NCI-H1930 (cell line): Measurements from ENCODE around the gene SLC2A14.
"Not testable (repeated sequence)": the region's sequence is repeated elsewhere in the genome, so short reads cannot be mapped to it uniquely, and the experiment has no call there.

Experiments
- DNase-seq, 2 experiments: peaks; one replicate each; lab custom pipeline; 2025; lab: John Stamatoyannopoulos, UW

Gene SLC2A14

GRCh38 chr12:7869137-7869536 lies 3.6 kb downstream of the SLC2A14 start:
- no peak for DNase-seq

- DNase-seq = no peak
Observed at GRCh38 chr12:7868391-7868790, 4.3 kb downstream of the SLC2A14 start.

GRCh38 chr12:7864601-7865150 lies 8.0 kb downstream of the SLC2A14 start:
- DNase-seq = no peak

GRCh38 chr12:7862814-7863348 lies 9.8 kb downstream of the SLC2A14 start:
- DNase-seq = not testable (repeated sequence)

GRCh38 chr12:7862301-7862700 lies 10.4 kb downstream of the SLC2A14 start:
- DNase-seq = not testable (repeated sequence)

GRCh38 chr12:7859552-7859951 lies 13.2 kb downstream of the SLC2A14 start:
- DNase-seq = no peak

- DNase-seq = no peak
Observed at GRCh38 chr12:7857971-7858370, 14.7 kb downstream of the SLC2A14 start.

GRCh38 chr12:7856516-7856915 lies 16.2 kb downstream of the SLC2A14 start:
- no peak for DNase-seq

GRCh38 chr12:7853557-7853956 lies 19.2 kb downstream of the SLC2A14 start:
- DNase-seq = no peak

GRCh38 chr12:7851622-7852081 lies 21.1 kb downstream of the SLC2A14 start:
- DNase-seq = not testable (repeated sequence)

GRCh38 chr12:7850099-7850498 lies 22.6 kb downstream of the SLC2A14 start:
- DNase-seq = not testable (repeated sequence)

GRCh38 chr12:7848098-7848422 lies 24.7 kb downstream of the SLC2A14 start:
- not testable (repeated sequence) for DNase-seq

- DNase-seq = not testable (repeated sequence)
Observed at GRCh38 chr12:7847226-7848097, 25.3 kb downstream of the SLC2A14 start.

- no peak for DNase-seq
Observed at GRCh38 chr12:7844116-7844515, 28.6 kb downstream of the SLC2A14 start.

GRCh38 chr12:7843583-7843982 lies 29.1 kb downstream of the SLC2A14 start:
- not testable (repeated sequence) for DNase-seq

GRCh38 chr12:7843149-7843548 lies 29.6 kb downstream of the SLC2A14 start:
- not testable (repeated sequence) for DNase-seq

GRCh38 chr12:7842444-7842843 lies 30.3 kb downstream of the SLC2A14 start:
- DNase-seq = not testable (repeated sequence)

- DNase-seq = not testable (repeated sequence)
Observed at GRCh38 chr12:7839848-7840247, 32.9 kb downstream of the SLC2A14 start.

- not testable (repeated sequence) for DNase-seq
Observed at GRCh38 chr12:7839226-7839625, 33.5 kb downstream of the SLC2A14 start.

- DNase-seq = no peak
Observed at GRCh38 chr12:7837366-7837765, 35.3 kb downstream of the SLC2A14 start.

- no peak for DNase-seq
Observed at GRCh38 chr12:7835766-7836165, 36.9 kb downstream of the SLC2A14 start.

GRCh38 chr12:7835116-7835515 lies 37.6 kb downstream of the SLC2A14 start:
- DNase-seq = no peak

- no peak for DNase-seq
Observed at GRCh38 chr12:7834701-7835100, 38.0 kb downstream of the SLC2A14 start.
